UCSD-AML1 (cell line): Measurements from ENCODE around the gene CBARP.

Source experiments
- DNase-seq: peaks from one replicate; lab custom pipeline; 2025; ENCODE audit not compliant: unreplicated experiment; lab: John Stamatoyannopoulos, UW

The CBARP gene

DNA sequence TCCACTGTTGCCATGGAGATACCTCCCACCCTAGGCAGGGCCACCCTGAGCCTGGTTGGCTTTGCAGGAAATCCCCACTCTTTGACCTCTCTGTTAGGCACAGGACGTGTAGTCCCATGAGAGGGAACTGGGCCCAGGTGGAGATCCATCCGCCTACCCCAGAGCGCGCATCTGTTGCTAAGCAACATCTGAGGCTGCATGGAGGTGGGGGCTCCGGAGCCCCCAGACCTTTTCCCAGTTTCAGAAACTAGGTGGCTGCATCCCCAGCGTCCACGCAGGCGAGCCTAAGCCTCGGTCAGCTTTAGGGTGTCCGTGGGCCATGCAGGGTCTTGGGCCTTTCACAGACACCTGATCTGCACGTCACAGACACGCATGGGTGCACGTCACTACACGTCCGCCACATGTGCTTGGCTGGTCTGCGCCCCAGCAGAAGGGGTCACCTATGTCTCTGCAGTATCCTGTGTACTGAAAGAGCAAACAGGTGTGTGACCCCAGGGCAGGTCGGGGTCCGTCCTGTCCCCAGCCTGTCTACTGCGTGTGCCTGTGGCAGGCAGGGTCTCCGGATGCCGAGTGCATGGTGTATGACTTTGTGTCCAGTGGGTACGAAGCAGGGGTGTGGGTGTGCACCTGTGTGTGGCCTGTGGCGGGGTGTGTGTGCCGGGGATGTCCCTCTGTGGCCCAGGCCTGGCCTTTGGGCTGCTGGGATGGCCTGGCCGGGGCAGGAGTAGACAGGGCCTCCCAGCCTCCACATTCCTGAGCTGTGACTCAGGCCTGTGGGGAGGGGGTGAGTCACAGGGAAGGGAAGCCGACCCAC lies 27.2 kb upstream of the CBARP start:
- no peak for DNase-seq

DNA sequence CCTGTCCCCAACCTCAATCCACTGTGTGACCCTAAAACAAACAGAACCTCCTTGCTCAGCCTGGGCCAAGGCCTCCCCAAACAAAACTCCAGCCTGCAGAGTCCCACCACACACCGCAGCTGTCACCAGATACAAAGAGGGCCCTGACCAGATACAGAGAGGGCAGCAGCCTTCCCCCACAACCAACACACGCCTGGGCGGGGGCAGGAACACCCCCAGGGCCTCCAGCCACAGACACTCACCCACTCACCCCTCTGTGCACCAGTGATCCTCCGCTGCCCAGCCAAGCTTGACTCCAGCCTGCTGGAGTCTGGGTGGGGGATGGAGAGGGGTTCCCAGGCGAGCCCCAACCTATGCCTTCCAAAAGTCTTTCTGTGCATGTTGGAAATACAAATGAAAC lies 25.4 kb upstream of the CBARP start:
- DNase-seq, result no peak

DNA sequence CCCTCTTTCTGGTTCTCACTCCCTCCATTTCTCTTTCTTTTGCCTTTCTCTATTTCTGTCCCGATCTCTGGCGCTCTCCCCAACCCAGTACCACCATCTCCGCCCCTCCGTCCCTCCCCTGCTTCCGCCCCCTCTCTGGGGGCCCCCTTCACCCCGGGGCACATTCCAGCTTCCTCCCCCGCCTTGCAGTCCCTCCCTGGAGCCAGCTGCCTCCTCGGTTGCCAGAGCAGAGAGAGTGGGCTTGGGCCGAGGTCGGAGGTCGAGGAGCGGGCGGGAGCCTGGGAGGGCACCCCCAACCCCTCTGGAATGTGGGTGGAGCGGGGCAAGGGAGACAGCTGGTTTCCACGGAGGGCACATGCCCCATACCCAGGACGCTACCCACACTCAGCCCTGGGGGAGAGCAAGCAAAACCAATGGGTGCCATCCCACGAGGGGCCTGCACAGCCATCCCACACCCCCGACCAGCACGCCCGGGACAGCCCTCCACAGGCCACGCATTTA lies 24.9 kb upstream of the CBARP start:
- no peak for DNase-seq

DNA sequence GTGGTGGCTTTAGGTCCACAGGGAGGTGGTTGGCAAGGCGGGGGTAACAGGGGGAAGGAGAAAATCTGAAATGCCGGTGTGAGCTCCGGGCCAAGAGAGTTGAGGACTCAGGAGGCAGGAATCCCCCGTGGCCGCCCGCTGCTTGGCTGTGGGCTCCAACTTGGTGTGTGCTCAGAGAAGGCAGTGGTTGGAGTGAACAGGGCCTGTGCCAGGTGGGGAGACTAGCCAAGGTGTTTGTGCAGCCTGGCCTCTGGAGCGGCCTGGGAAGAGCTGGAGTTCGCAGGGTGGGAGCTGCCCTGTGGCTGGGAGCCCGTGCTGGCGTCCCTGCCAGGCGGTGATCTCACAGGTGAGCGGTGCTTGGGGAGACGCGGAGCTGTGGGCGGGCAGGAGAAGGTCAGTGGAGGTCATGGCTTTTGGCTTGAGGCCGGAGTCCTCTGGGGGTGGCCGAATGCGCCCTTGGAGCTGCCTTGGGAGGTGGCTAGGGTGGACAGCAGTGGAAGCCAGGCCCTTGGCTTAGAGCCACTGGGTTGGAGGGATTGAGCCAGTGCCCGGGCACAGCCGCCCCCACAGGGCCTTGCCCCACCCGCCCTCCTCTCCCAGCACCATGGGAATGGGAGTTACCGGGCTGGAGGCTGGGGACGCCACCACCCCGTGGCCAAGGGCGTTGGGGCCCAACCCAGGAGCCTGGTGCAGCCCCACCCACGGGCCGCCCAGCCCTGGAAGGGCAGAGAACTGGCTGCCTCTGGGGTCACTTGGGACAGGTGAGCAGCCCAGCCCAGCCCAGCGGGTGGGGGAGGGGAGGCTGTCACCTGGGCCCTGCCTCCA lies 24.2 kb upstream of the CBARP start:
- DNase-seq, result no peak

- DNase-seq, result peak; percentile 54
Measured at GRCh38 chr19:1261538-1261797, 23.7 kb upstream of the CBARP start.

- DNase-seq, result peak; percentile 97
Measured at GRCh38 chr19:1260749-1261537, 23.1 kb upstream of the CBARP start.

GRCh38 chr19:1259876-1260748 lies 22.3 kb upstream of the CBARP start:
- peak; percentile 50 for DNase-seq

GRCh38 chr19:1259206-1259875 lies 21.5 kb upstream of the CBARP start:
- peak; percentile 84 for DNase-seq

DNA sequence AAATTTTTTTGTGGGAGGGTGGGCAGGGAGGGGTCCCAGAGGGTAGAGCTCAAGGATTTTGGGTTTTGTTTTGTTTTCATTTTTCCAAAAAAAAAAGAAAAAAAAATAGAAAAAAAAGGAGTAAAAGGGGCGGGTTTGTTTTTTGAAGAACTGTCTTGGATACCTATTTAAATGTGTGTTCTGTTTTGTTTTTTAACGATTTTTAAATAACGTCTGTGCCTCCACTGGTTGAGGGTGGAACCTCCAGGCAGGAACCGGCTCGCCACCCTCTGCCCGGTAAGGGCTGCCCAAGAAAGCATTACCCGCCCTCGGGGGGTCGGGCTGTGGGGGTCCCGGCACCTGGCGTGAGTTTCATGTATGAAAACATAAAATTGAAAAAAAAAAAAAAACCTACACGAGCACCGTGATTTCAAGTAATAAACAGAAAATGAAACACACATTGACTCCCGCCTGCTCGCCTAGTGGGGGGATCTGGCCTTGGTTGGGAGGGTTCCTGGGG lies 21.0 kb upstream of the CBARP start:
- DNase-seq, result no peak

DNA sequence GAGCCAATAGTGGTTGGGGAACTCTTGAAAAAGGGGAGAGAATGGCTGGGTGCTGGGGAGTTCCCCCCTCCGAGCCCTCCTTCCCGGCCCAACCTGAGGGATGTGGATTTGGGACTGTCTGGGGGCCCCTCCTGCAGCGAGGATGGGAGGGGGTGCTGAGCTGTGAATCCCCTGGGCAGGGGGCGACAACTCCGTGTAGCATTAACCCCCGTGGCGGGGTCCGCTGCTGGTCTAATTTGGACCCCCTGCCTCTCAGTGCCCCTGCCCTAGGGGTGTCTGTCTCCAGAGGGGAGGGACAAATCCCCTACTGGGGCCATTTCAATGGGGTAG lies 20.3 kb upstream of the CBARP start:
- DNase-seq, result no peak

DNA sequence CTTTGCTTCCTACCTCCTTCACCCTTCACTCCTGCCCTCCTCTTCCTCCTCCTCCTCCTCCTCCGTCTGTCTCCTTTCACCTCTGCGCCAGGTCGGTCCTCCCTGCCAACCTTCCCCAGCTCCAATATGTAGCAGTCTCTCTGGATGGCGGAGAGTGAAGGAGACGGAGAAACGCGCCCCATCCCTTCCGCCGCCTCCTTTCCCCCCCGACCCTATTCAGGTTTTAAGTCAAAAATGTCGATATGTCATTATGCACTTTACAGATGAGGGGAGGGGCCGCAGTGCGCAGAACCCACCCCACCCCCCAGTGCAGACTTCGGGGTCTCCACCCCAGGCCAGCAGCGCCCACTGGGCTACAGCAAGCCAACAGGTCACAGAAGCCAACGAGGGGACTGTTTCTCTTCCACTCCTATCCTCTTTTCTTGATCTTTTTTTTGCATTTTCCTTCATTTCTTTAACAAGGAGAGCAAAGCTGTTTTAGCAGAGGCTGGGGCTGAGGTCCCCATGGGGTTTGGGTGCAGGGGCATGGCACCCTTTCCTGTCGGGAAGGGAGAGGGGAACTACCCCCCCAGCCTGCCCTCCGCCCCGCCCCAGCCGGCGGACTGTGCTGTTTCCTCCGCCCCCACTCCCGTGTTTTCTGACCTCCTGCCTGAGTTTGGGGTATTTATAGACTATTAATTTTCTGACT lies 19.8 kb upstream of the CBARP start:
- DNase-seq, result no peak

GRCh38 chr19:1256646-1257474 lies 19.1 kb upstream of the CBARP start:
- no peak for DNase-seq

GRCh38 chr19:1255186-1256161 lies 17.7 kb upstream of the CBARP start:
- no peak for DNase-seq

- DNase-seq, result no peak
Measured at GRCh38 chr19:1254530-1255185, 16.9 kb upstream of the CBARP start.

DNA sequence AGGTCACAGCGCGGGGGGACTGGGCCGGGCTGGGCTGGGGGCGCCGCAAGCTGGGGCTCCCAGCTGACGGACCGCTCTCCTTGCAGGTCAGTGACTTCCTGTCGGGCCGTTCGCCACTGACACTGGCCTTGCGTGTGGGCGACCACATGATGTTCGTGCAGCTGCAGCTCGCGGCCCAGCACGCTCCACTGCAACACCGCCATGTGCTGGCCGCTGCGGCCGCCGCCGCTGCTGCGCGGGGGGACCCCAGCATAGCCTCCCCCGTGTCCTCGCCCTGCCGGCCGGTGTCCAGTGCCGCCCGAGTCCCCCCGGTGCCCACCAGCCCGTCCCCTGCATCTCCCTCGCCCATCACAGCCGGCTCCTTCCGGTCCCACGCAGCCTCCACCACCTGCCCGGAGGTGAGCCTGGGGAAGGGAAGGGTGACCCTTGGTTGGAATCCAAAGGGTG lies 16.3 kb upstream of the CBARP start:
- no peak for DNase-seq

DNA sequence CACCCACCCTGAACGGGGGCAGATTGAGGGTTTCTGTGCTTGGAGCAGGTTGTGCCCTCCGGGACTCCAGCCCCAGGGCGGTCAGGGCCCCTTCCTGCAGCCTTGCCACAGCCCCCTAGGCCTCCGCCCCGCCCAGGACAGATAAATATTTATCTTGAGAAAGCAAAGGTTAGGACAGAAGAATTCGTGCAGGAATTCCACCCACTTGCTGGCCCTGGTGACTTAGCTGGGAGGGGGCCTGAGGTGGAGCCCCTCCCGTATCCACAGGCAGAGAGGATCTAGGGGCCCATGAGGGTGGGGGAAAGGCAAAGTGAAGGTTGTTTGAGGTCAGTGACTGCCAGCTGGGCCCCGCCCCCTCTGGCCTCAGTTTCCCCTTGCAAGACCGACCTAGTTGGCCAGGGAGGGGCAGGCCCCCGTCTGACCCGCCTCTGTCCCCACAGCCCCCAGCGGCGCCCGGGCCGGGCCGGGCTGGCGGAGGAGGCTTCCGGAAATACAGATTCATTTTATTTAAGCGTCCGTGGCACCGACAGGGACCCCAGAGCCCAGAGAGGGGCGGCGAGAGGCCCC lies 15.8 kb upstream of the CBARP start:
- DNase-seq, result no peak
